GM19043 (cell line): ENCODE results near the gene CTBS.
A peak's percentile ranks its signal among the peaks of the same experiment; 100 is the strongest.
"Not testable (repeated sequence)": the region's sequence is repeated elsewhere in the genome, so short reads cannot be mapped to it uniquely, and the experiment has no call there.

Experiments used
- ATAC-seq: cut with Tn5 transposase; IDR thresholded peaks from one replicate; pipeline ENCODE4 v1.9.1; 2021; ENCODE audit warnings: low read depth; ENCODE audit not compliant: unreplicated experiment

The CTBS gene, protein sequence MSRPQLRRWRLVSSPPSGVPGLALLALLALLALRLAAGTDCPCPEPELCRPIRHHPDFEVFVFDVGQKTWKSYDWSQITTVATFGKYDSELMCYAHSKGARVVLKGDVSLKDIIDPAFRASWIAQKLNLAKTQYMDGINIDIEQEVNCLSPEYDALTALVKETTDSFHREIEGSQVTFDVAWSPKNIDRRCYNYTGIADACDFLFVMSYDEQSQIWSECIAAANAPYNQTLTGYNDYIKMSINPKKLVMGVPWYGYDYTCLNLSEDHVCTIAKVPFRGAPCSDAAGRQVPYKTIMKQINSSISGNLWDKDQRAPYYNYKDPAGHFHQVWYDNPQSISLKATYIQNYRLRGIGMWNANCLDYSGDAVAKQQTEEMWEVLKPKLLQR

GRCh38 chr1:84573967-84574842 is at the start of gene CTBS:
TSS of gene CTBS (minus strand) at chr1:84574440. CDS start at chr1:84574415, 25 bp downstream.
- ATAC-seq, result peak; percentile 81

- ATAC-seq, result no peak
These were observed 47.3 kb upstream of the CTBS start for GRCh38 chr1:84621553-84621952.

DNA sequence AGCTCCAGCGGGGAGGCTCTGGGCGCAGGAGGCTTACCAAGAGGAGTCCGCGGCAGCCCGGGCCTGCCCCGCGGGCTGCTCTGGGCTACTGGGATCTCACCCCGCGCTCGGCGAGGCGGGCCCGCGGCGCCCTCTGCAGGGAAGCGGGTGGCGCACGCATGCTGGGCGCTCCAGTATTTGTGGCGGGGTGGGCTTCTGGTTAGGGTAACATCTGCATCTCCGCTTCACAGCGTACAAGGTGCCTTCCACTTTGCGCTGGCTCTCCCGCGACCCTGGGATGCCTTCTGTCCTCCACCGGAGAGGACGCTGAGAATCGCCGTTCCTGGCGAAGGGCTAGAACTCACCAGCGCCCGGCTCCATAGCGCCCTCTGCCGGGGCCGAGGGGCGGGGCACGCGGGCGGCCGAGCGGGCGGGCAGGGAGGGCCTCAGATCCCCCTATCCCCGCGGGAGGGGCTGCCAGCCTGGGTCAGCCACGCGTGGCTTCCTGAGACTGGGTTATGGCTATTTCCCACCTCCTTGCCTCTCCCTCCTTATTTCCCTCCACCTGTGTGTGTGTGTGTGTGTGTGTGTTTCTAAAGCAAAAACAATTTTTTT is 46.6 kb upstream of the CTBS start:
- ATAC-seq, result peak; percentile 94

- ATAC-seq, result no peak
These were observed 45.3 kb upstream of the CTBS start for GRCh38 chr1:84619383-84620102.

DNA sequence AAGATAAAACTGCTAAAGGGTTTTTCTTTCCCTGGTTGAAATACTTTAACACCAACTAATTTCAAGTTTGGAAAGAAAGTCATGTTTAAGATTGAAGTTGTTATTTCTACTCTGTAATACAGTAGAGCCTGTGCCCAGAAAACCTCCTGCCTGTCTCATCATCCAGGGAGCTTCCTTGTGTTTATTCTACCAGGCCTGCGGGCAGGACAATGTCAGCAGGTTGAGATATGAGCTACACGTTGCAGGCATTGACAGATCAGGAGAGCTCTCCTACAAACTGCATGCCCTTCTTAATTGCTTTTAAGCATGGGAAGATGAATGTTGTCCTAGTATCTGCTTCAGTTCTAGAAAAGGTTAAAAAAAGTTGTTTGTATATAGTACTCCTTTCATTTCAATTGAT is 43.1 kb upstream of the CTBS start:
- ATAC-seq, result no peak

GRCh38 chr1:84615790-84616189 is 41.5 kb upstream of the CTBS start:
- no peak for ATAC-seq

- ATAC-seq, result no peak
These were observed 39.6 kb upstream of the CTBS start for GRCh38 chr1:84613887-84614286.

GRCh38 chr1:84613026-84613425 is 38.8 kb upstream of the CTBS start:
- no peak for ATAC-seq

DNA sequence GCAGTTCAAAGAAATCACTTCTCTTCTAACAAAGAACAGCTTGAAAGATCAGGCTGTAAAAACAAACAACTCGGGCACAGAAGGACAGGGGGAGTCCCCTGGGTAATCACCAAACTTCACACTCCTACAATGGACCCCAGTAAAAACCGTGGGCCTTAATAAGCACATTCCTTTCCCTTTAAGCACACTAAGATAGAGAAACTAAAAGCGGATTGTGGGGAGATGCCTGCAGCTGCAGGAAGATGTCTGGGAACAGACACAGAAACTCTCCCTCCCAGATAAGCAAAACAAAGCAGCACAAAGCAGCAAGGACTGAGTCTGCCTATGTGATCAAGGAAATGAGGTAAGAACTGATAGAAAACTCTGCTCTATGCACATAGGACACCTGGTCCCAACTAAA is 37.6 kb upstream of the CTBS start:
- no peak for ATAC-seq

DNA sequence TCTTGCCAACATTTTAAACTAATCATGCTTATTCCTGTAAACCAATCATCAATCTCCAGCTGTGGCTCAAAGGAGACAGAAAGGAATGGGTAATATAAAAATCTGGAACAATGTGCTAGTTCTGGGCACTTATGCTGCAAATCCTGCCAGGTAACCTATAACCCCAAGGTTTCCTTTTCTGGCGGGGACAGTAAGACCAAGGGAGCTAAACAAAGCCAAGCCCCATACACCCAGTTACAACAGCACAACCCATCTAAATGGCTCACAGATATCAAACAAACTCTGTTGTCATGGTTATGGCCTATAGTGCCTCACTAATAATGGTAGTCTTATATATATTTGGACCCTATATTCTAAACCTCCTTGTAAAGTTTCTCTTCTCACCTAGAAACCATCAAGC is 36.9 kb upstream of the CTBS start:
- no peak for ATAC-seq

- ATAC-seq, result no peak
These were observed 32.7 kb upstream of the CTBS start for GRCh38 chr1:84606977-84607376.

DNA sequence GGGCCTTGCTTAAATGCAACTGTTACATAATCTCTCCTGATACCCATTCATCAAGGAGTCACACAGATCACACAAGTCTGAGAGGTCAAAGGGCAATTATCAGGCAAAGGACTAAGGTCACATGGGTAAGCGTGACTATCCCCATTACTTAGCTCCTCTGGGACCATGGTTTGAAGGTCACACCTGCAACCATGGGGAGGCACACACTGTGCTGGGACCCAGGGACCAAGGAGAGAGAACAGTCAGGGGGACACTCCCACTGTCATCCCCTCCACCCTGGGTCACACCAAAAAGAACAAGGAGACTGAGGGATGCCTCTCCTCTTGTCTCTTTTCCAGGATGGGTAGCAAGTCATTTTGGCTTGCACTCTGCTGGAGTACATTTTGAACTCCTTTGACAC is 30.9 kb upstream of the CTBS start:
- ATAC-seq, result no peak

DNA sequence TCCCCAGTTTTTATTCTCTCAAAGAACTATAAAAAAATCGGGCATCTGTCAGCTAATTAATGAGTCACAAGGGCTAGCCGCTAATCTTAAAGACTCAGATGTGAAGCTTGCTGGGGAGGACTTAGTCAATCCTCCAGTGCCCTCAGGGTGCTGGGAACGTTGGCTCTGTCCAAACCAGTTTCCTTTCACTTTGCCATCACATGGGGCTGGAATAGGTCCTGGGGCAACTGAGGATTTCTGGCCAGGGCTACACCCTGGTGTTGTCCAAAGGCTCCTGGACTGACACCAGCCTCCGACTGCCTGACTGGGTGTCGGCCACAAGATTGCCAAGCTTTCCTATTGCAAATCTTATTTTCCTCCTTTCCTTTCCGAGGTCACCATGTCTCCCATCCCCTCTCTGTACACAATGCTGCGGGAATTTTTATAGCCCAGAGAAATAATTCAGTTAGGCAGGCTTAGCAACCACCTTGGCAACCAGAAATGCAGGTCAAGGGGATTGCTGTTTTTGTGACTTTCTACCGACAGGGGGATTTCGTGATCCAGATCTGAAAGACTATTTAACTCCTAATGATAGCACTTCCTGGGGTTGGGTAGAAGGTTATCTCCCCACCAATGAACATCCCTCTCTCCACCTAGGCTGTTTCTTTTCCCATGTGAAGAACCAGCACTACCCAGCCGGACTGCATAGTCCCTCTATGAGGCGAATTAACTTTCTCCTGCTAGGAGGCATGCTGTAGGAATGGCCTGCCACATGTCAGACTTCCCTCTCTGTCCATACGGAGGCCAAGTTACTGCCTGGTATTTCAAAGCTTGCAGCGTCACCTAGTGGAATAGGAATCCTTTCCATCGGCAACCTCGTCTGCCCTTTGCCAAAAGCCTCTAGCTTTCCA is 29.9 kb upstream of the CTBS start:
- no peak for ATAC-seq

DNA sequence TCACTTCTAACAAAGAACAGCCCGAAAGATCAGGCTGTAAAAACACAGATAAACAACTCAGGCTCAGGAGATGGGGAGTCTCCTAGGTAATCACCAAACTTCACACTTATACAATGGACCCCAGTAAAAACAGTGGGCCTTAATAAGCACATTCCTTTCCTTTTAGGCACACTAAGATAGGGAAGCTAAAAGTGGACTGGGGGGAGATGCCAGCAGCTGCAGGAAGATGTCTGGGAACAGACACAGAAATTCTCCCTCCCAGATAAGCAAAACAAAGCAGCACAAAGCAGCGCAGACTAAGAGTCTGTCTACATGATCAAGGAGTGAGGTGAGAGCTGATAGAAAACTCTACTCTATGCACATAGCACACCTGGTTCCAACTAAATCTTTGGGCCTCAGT is 29.0 kb upstream of the CTBS start:
- no peak for ATAC-seq

DNA sequence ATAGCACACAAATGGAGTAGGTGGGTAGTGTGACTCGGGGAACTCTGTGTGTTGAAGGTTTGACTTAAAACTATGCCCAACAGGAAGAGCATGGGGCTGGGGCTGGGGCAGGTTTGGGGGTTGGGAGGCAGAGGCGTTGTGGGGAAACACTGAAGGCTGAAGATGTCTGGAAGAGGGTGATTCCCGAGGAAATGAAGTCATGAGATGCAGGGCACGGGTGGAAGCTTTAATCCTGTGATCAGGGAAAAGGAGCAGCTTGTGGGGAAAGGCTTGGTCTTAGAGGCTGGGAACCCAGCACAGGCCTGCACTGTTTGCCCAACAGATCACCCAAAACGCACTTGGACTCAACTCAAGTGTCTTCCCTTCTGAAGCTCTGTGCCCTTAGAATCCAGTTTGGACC is 26.6 kb upstream of the CTBS start:
- ATAC-seq, result no peak

DNA sequence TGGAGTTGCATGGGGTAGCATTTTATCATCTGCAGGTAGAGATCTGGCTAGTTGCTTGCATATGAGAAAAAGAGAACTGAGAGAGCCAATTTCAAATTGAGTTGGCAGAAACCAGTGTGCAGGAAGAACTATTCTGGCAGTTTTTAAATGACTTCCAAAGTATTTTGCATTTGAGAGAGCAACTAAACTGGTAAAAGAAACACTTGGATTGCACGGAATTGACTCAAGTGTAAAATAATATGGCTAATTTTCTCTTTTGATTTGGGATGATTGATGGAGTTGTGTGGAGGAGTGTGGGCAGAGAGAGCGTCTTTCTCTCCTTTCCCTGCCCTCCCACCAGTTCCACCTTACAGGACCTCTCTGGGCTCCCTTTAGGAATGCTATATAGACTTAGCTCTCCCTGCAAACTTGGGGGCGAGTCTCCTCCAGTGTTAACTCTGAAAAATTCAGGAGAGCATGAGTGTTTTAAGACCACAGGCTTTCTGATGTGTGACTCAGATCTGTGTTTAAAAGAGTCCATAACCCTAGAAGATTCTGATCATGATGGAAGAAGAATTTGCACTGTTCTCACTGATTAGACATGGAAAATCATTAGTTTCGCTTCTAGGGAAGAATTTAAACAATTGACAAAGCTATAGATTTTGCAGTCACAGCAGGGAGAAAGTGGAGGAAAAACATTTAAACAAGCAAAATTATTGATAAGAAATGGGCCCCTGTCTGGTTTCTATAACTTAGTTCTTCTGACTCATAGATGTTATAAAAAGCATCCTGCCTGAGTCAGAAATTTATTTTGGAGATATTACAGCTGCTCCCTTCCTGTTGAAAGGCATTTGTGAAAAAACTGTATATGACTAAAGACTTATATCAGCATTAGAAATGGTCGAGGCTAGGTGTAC is 24.9 kb upstream of the CTBS start:
- peak; percentile 82 for ATAC-seq

GRCh38 chr1:84598418-84598817 is 24.2 kb upstream of the CTBS start:
- ATAC-seq, result no peak

- no peak for ATAC-seq
These were observed 22.8 kb upstream of the CTBS start for GRCh38 chr1:84597011-84597410.

DNA sequence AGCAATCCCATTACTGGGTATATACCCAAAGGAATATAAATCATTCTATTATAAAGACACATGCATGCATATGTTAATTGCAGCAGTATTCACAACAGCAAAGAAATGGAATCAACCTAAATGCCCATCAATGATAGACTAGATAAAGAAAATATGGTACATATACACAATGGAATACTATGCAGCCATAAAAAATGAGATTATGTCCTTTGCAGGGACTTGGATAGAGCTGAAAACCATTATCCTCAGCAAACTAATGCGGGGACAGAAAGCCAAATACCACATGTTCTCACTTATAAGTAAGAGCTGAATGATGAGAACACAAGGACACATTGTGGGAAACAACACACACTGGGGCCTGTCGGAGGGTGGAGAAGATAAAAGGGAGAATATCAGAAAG is 20.7 kb upstream of the CTBS start:
- not testable (repeated sequence) for ATAC-seq
